GM19193 (cell line): ENCODE data around the gene CAB39.

Experiments used
- POLR2A ChIP-seq: IDR thresholded peaks from 4 replicates; pipeline ENCODE4 v1.6.1; 2011; ENCODE audit not compliant: insufficient read depth, insufficient read length; ENCODE audit errors: extremely low read depth

Gene CAB39

GRCh38 chr2:230695551-230695950 lies 17.1 kb upstream of the CAB39 start:
- TF ChIP-seq POLR2A: no peak

GRCh38 chr2:230696670-230697069 lies 16.0 kb upstream of the CAB39 start:
- TF ChIP-seq POLR2A: no peak

GRCh38 chr2:230697676-230698075 lies 15.0 kb upstream of the CAB39 start:
- no peak for TF ChIP-seq POLR2A

- TF ChIP-seq POLR2A: no peak
Measured at GRCh38 chr2:230700447-230700846, 12.2 kb upstream of the CAB39 start.

- TF ChIP-seq POLR2A: no peak
Measured at GRCh38 chr2:230701308-230701707, 11.3 kb upstream of the CAB39 start.

GRCh38 chr2:230703514-230703913 lies 9.1 kb upstream of the CAB39 start:
- TF ChIP-seq POLR2A: no peak

GRCh38 chr2:230706053-230706521 lies 6.6 kb upstream of the CAB39 start:
- no peak for TF ChIP-seq POLR2A

GRCh38 chr2:230706966-230707365 lies 5.7 kb upstream of the CAB39 start:
- no peak for TF ChIP-seq POLR2A

GRCh38 chr2:230708204-230708603 lies 4.4 kb upstream of the CAB39 start:
- TF ChIP-seq POLR2A: no peak

- no peak for TF ChIP-seq POLR2A
Measured at GRCh38 chr2:230711224-230711623, 1.4 kb upstream of the CAB39 start.

- TF ChIP-seq POLR2A: no peak
Measured at GRCh38 chr2:230713331-230714135, 891 bp downstream of the CAB39 start.

GRCh38 chr2:230714136-230714480 lies 1.5 kb downstream of the CAB39 start:
- TF ChIP-seq POLR2A: no peak

- no peak for TF ChIP-seq POLR2A
Measured at GRCh38 chr2:230715201-230715600, 2.6 kb downstream of the CAB39 start.

GRCh38 chr2:230716588-230716987 lies 3.9 kb downstream of the CAB39 start:
- TF ChIP-seq POLR2A: no peak

GRCh38 chr2:230717600-230717999 lies 5.0 kb downstream of the CAB39 start:
- no peak for TF ChIP-seq POLR2A

- TF ChIP-seq POLR2A: no peak
Measured at GRCh38 chr2:230719340-230719739, 6.7 kb downstream of the CAB39 start.

GRCh38 chr2:230721712-230722111 lies 9.1 kb downstream of the CAB39 start:
- no peak for TF ChIP-seq POLR2A
